HFFc6 (cell line): ENCODE measurements around the gene MAPRE2. TPM values are rescaled to one million over a fixed set of nuclear protein-coding genes. Genes with fewer than 3 reads are reported as not detected.
A peak's percentile ranks its signal among the peaks of the same experiment; 100 is the strongest.

ENCODE experiments used
- DNase-seq: peaks from one replicate; pipeline ENCODE4 v3.0.0-alpha.2; 2018
- H3K27ac Mint-ChIP-seq: 2 replicates; pipeline ENCODE4 v1.8.0; 2020; ENCODE audit warnings: mild to moderate bottlenecking, mixed read lengths
- H3K27me3 Mint-ChIP-seq: 2 replicates; pipeline ENCODE4 v1.8.0; 2021; ENCODE audit warnings: mild to moderate bottlenecking, moderate library complexity, mixed read lengths; ENCODE audit not compliant: insufficient read depth
- H3K36me3 Mint-ChIP-seq: 2 replicates; pipeline ENCODE4 v1.8.0; 2021; ENCODE audit warnings: low read depth, mixed read lengths
- H3K4me1 Mint-ChIP-seq: 2 replicates; pipeline ENCODE4 v1.8.0; 2020; ENCODE audit warnings: low read depth, mixed read lengths
- H3K4me3 Mint-ChIP-seq: 2 replicates; pipeline ENCODE4 v1.8.0; 2020; ENCODE audit warnings: mild to moderate bottlenecking, moderate library complexity, mixed read lengths
- H3K9me3 Mint-ChIP-seq: 2 replicates; pipeline ENCODE4 v1.8.0; 2020; ENCODE audit warnings: mild to moderate bottlenecking, mixed read lengths
- CTCF ChIP-seq: fragments of 200-600 bp; sonication (generic); IDR thresholded peaks from 2 replicates; pipeline ENCODE4 v1.5.0; 2021; ENCODE audit warnings: antibody characterized with exemption, mild to moderate bottlenecking
- total RNA-seq, 6 experiments: library from RNA; stranded (reverse); fragmentation: NEBNext Ultra II Directional; extraction: Animal tissue kit (Norgen Biotek cat#: 25700); gene quantifications; 2 replicates in 1 of 6; 3 replicates in 5 of 6; pipeline ENCODE4 v1.2.3, GENCODE V29; 2021

Gene MAPRE2
- total RNA-seq, 6 experiments from 2014 or later = 22.4 to 39.1 (median 24.4) TPM

- no peak overlapping the region for H3K27ac Mint-ChIP-seq
- H3K4me1 Mint-ChIP-seq = peaks cover 50% of the 10 kb centered on the region
- H3K4me3 Mint-ChIP-seq = no peak overlapping the region
- H3K27me3 Mint-ChIP-seq = peaks cover 2% of the 10 kb centered on the region; the same call in 1 of the 2 replicates
- H3K9me3 Mint-ChIP-seq = no peaks in the 10 kb centered on the region
- H3K36me3 Mint-ChIP-seq = no peaks in the 10 kb centered on the region; the same call in 1 of the 2 replicates
- no peak for TF ChIP-seq CTCF
- no peak for DNase-seq
Measured at GRCh38 chr18:35085450-35086380, 44.5 kb downstream of the MAPRE2 start.

GRCh38 chr18:35086704-35087103 lies 45.5 kb downstream of the MAPRE2 start:
- Mint-ChIP-seq H3K4me3 (no peak overlapping the region), H3K4me1 (peaks cover 52% of the 10 kb centered on the region), H3K36me3 (no peaks in the 10 kb centered on the region; the same call in 1 of the 2 replicates), H3K9me3 (no peaks in the 10 kb centered on the region), H3K27ac (no peak overlapping the region), H3K27me3 (no peaks in the 10 kb centered on the region)
- DNase-seq = no peak
- TF ChIP-seq CTCF = no peak

GRCh38 chr18:35087726-35088125 lies 46.5 kb downstream of the MAPRE2 start:
- 0 out of 2 replicates have a peak overlapping the region, but pooled peaks have one; percentile 31 for H3K4me3 Mint-ChIP-seq
- no peaks in the 10 kb centered on the region; the same call in 1 of the 2 replicates for H3K36me3 Mint-ChIP-seq
- H3K4me1 Mint-ChIP-seq = peaks cover 52% of the 10 kb centered on the region
- no peak for TF ChIP-seq CTCF
- H3K9me3 Mint-ChIP-seq = no peaks in the 10 kb centered on the region
- H3K27ac Mint-ChIP-seq = no peak overlapping the region
- no peak for DNase-seq
- peaks cover 4% of the 10 kb centered on the region; the same call in 1 of the 2 replicates for H3K27me3 Mint-ChIP-seq

- peaks cover 52% of the 10 kb centered on the region for H3K4me1 Mint-ChIP-seq
- peak overlapping the region; percentile 31; the same call in 1 of the 2 replicates for H3K4me3 Mint-ChIP-seq
Measured at GRCh38 chr18:35088921-35089320, 47.7 kb downstream of the MAPRE2 start.

GRCh38 chr18:35089382-35089781 lies 48.2 kb downstream of the MAPRE2 start:
- no peaks in the 10 kb centered on the region for H3K9me3 Mint-ChIP-seq
- TF ChIP-seq CTCF = no peak
- no peaks in the 10 kb centered on the region; the same call in 1 of the 2 replicates for H3K36me3 Mint-ChIP-seq
- peaks cover 50% of the 10 kb centered on the region for H3K4me1 Mint-ChIP-seq
- H3K27ac Mint-ChIP-seq = peak overlapping the region; percentile 81
- DNase-seq = peak; percentile 56
- H3K27me3 Mint-ChIP-seq = peaks cover 4% of the 10 kb centered on the region; the same call in 1 of the 2 replicates
- peak overlapping the region; percentile 23 for H3K4me3 Mint-ChIP-seq

More at GRCh38 chr18:35088921-35089320, 47.7 kb downstream of the MAPRE2 start:
- Mint-ChIP-seq H3K9me3 (no peaks in the 10 kb centered on the region), H3K36me3 (no peaks in the 10 kb centered on the region; the same call in 1 of the 2 replicates), H3K27me3 (peaks cover 4% of the 10 kb centered on the region; the same call in 1 of the 2 replicates), H3K27ac (peak overlapping the region; percentile 81)
- TF ChIP-seq CTCF = no peak
- DNase-seq = peak; percentile 42
